ENCODE data around the gene CORO2A. TPM values are rescaled to one million over a fixed set of nuclear protein-coding genes. Genes with fewer than 3 reads are reported as not detected.

CORO2A gene
- total and polyA plus RNA-seq, 2 of the 8 experiments (the other 6 are each of a cell fraction or from before 2014, with no cell fraction given), result 13.7 to 27.9 TPM

- TF ChIP-seq SAP30 (IDR thresholded peaks at IDR 0.05; ENCODE audit: insufficient read depth, insufficient replicate concordance, low read length) (no peak), RBBP5 (IDR thresholded peaks at IDR 0.05; ENCODE audit: borderline replicate concordance, low read depth, low read length) (0 out of 2 replicates have a peak, but pooled peaks have one; percentile 4), SRF (IDR thresholded peaks at IDR 0.05; ENCODE audit: low read depth, low read length) (no peak), GTF2F1 (IDR thresholded peaks at IDR 0.05; ENCODE audit: borderline replicate concordance, low read depth, low read length) (no peak), TCF12 (IDR thresholded peaks at IDR 0.05; ENCODE audit: low read depth, low read length) (no peak), KDM1A (IDR thresholded peaks at IDR 0.05; ENCODE audit: borderline replicate concordance, low read length) (no peak), SP2 (IDR thresholded peaks at IDR 0.05; ENCODE audit: low read length) (no peak)
These were observed 550 bp downstream of the CORO2A start (continued) for GRCh38 chr9:98191671-98192502.
